ENCODE results near the gene GJD2.

DNA sequence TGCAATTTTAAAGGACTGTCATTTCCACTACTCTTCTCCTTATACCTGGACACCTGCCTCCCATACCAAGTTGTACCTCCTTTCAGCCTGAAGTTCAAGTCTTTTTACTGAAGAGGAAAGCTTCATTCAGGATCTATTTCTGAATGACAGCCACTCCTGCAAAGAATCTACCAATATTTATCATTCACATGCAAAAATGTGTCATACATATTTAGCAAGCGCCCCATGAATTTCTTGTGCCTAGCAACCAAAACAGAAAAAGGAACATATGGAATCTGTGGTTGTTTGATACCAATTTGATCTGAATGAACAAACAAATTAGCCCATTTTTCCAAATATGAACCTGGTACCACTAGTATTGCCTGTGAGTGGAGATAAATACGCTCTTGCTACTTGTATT is 16.8 kb downstream of the GJD2 start:
- no peak for TF ChIP-seq GATA2 (IDR thresholded peaks at IDR 0.05; ENCODE audit: low read depth, low read length)
- TF ChIP-seq GATA3 (IDR thresholded peaks at IDR 0.05; ENCODE audit: low read depth, low read length) = no peak

All from SH-SY5Y (cell line).